HEK293 (cell line): ENCODE data around the gene SCRN1.

ENCODE experiments used
- CTCF ChIA-PET: fragments of 350-600 bp; formaldehyde crosslinking; extraction: SDS; loops from one replicate; lab custom pipeline; 2021; ENCODE audit warnings: antibody characterized with exemption; lab: Yijun Ruan, JAX
- POLR2A ChIA-PET: fragments of 300-600 bp; formaldehyde crosslinking; extraction: SDS; loops from one replicate; lab custom pipeline; 2020; ENCODE audit warnings: antibody characterized with exemption, inconsistent platforms; lab: Yijun Ruan, JAX
- H3K27ac ChIP-seq: fragments of 200-500 bp; sonication (Bioruptor generic); 2 replicates; pipeline ENCODE4 v1.5.1; 2014; ENCODE audit warnings: low read depth, low read length, control low read depth, inconsistent platforms; ENCODE audit errors: extremely low read depth
- H3K36me3 ChIP-seq, 2 experiments: fragments of 200-500 bp in 1 of 2; sonication (Bioruptor generic) in 1 of 2; 1 replicate in 1 of 2; 2 replicates in 1 of 2; pipeline ENCODE4 v1.5.1; 2014 to 2017; ENCODE audit warnings: inconsistent platforms in 2 of 2, low read length in 2 of 2; ENCODE audit not compliant: control insufficient read depth in 2 of 2, insufficient read depth in 1 of 2
- H3K4me1 ChIP-seq: fragments of 200-500 bp; sonication (Bioruptor generic); 2 replicates; pipeline ENCODE4 v1.5.1; 2014; ENCODE audit warnings: mild to moderate bottlenecking, low read length, inconsistent platforms; ENCODE audit not compliant: control insufficient read depth, insufficient read depth
- H3K4me3 ChIP-seq: 2 replicates; pipeline ENCODE4 v1.5.1; 2011; ENCODE audit warnings: low read depth, mild to moderate bottlenecking, control low read depth, low read length, moderate library complexity
- H3K9me3 ChIP-seq: fragments of 200-500 bp; sonication (Bioruptor generic); 2 replicates; pipeline ENCODE4 v1.5.1; 2014; ENCODE audit warnings: low read depth, low read length, inconsistent platforms; ENCODE audit not compliant: control insufficient read depth, insufficient read depth
- ATF2 ChIP-seq: fragments of 450-650 bp; formaldehyde crosslinking; IDR thresholded peaks from 2 replicates; pipeline ENCODE4 v1.5.1; 2016; ENCODE audit warnings: missing biosample characterization, missing genetic modification characterization, low read depth
- KLF10 ChIP-seq: fragments of 450-650 bp; IDR thresholded peaks from 2 replicates; pipeline ENCODE4 v1.5.1; 2018; ENCODE audit warnings: missing biosample characterization, mild to moderate bottlenecking, missing genetic modification characterization
- KLF16 ChIP-seq: fragments of 450-650 bp; formaldehyde crosslinking; IDR thresholded peaks from 2 replicates; pipeline ENCODE4 v1.5.1; 2017; ENCODE audit warnings: missing biosample characterization, missing genetic modification characterization
- MYNN ChIP-seq: fragments of 450-650 bp; formaldehyde crosslinking; IDR thresholded peaks from 2 replicates; pipeline ENCODE4 v1.5.1; 2016; ENCODE audit warnings: missing biosample characterization, missing genetic modification characterization, borderline replicate concordance
- OSR2 ChIP-seq: fragments of 450-650 bp; formaldehyde crosslinking; IDR thresholded peaks from 2 replicates; pipeline ENCODE4 v1.5.1; 2016; ENCODE audit warnings: missing biosample characterization, missing genetic modification characterization
- PRDM2 ChIP-seq: fragments of 450-650 bp; formaldehyde crosslinking; IDR thresholded peaks from 2 replicates; pipeline ENCODE4 v1.5.1; 2016; ENCODE audit warnings: missing biosample characterization, missing genetic modification characterization, borderline replicate concordance
- ZBTB8A ChIP-seq: fragments of 450-650 bp; formaldehyde crosslinking; IDR thresholded peaks from 2 replicates; pipeline ENCODE4 v1.5.1; 2016; ENCODE audit warnings: missing biosample characterization, missing genetic modification characterization
- ZEB2 ChIP-seq: fragments of 450-650 bp; formaldehyde crosslinking; IDR thresholded peaks from 2 replicates; pipeline ENCODE4 v1.5.1; 2016; ENCODE audit warnings: missing biosample characterization, missing genetic modification characterization
- ZNF146 ChIP-seq: fragments of 450-650 bp; formaldehyde crosslinking; IDR thresholded peaks from 2 replicates; pipeline ENCODE4 v1.5.1; 2016; ENCODE audit warnings: missing biosample characterization, missing genetic modification characterization
- ZNF24 ChIP-seq: fragments of 450-650 bp; formaldehyde crosslinking; IDR thresholded peaks from 2 replicates; pipeline ENCODE4 v1.5.1; 2016; ENCODE audit warnings: missing biosample characterization, missing genetic modification characterization
- ZNF366 ChIP-seq: fragments of 450-650 bp; formaldehyde crosslinking; conservative IDR thresholded peaks from 2 replicates; pipeline ENCODE4 v1.5.1; 2016; ENCODE audit warnings: missing biosample characterization, missing genetic modification characterization
- ZNF394 ChIP-seq: fragments of 450-650 bp; formaldehyde crosslinking; IDR thresholded peaks from 2 replicates; pipeline ENCODE4 v1.5.1; 2016; ENCODE audit warnings: missing biosample characterization, missing genetic modification characterization, mild to moderate bottlenecking, moderate library complexity, borderline replicate concordance
- ZNF398 ChIP-seq: fragments of 450-650 bp; formaldehyde crosslinking; IDR thresholded peaks from 2 replicates; pipeline ENCODE4 v1.5.1; 2017; ENCODE audit warnings: missing biosample characterization, missing genetic modification characterization
- ZNF629 ChIP-seq: fragments of 450-650 bp; formaldehyde crosslinking; IDR thresholded peaks from 2 replicates; pipeline ENCODE4 v1.5.1; 2017; ENCODE audit warnings: missing biosample characterization, missing genetic modification characterization
- ZNF670 ChIP-seq: fragments of 450-650 bp; formaldehyde crosslinking; IDR thresholded peaks from 2 replicates; pipeline ENCODE4 v1.5.1; 2016; ENCODE audit warnings: missing biosample characterization, missing genetic modification characterization, low read depth
- ZNF704 ChIP-seq: fragments of 450-650 bp; formaldehyde crosslinking; IDR thresholded peaks from 2 replicates; pipeline ENCODE4 v1.5.1; 2016; ENCODE audit warnings: missing biosample characterization, missing genetic modification characterization
- ZNF747 ChIP-seq: fragments of 450-650 bp; formaldehyde crosslinking; IDR thresholded peaks from 2 replicates; pipeline ENCODE4 v1.5.1; 2016; ENCODE audit warnings: missing biosample characterization, missing genetic modification characterization
- ZNF785 ChIP-seq: fragments of 450-650 bp; formaldehyde crosslinking; IDR thresholded peaks from 2 replicates; pipeline ENCODE4 v1.5.1; 2016; ENCODE audit warnings: missing biosample characterization, missing genetic modification characterization

Gene SCRN1

GRCh38 chr7:29987083-29987482 lies 2.5 kb downstream of the SCRN1 start:
- no peak overlapping the region for H3K4me3 ChIP-seq
- peaks cover 5% of the 10 kb centered on the region for H3K4me1 ChIP-seq
- no peaks in the 10 kb centered on the region for H3K9me3 ChIP-seq
- ChIA-PET POLR2A (interaction anchor here (1.2 to 1.5 kb wide), 2 partner anchors 10 to 18 kb away, joined by 3 read pairs; no protein-coding TSS in a partner anchor), CTCF (interaction anchor here (0.6 to 0.9 kb wide), 2 partner anchors 9 to 14 kb away, joined by 3 to 4 read pairs; no protein-coding TSS in a partner anchor)
- no peak for TF ChIP-seq ZNF747 (tag by site-specific recombination)
- no peak for TF ChIP-seq ZNF366
- no peak for TF ChIP-seq MYNN (tag by site-specific recombination)
- TF ChIP-seq OSR2 (tag by site-specific recombination): no peak
- TF ChIP-seq ZEB2: no peak
- TF ChIP-seq ZNF670 (tag by site-specific recombination): no peak
- no peak for TF ChIP-seq ZNF394 (tag by site-specific recombination)
- TF ChIP-seq KLF10 (tag by site-specific recombination): no peak
- TF ChIP-seq ZNF785 (tag by site-specific recombination): no peak
- TF ChIP-seq ZBTB8A (tag by site-specific recombination): no peak
- no peak for TF ChIP-seq ZNF398 (tag by site-specific recombination)
- no peak for TF ChIP-seq ZNF146 (tag by site-specific recombination)
- no peak for TF ChIP-seq ATF2 (tag by site-specific recombination)
- no peak for TF ChIP-seq ZNF629 (tag by site-specific recombination)
- TF ChIP-seq ZNF704 (tag by site-specific recombination): no peak
- TF ChIP-seq ZNF24 (tag by site-specific recombination): no peak
- TF ChIP-seq KLF16 (tag by site-specific recombination): no peak
- TF ChIP-seq PRDM2: no peak
- peaks cover 0 to 11% of the 10 kb centered on the region in 2 experiments; a peak in 1 of 3 replicates for H3K36me3 ChIP-seq
- H3K27ac ChIP-seq: peak overlapping the region; percentile 89; the same call in 1 of the 2 replicates
